H1 (cell line): ENCODE data around the gene PIGA. TPM values are rescaled to one million over a fixed set of nuclear protein-coding genes. Genes with fewer than 3 reads are reported as not detected.

ENCODE experiments used
- CHD7 ChIP-seq: fragments of 300-600 bp; sonication (generic); IDR thresholded peaks from 2 replicates; pipeline ENCODE4 v1.7.1; 2012; ENCODE audit warnings: low read length, moderate library complexity, mild to moderate bottlenecking, inconsistent platforms; ENCODE audit not compliant: insufficient replicate concordance
- EP300 ChIP-seq, 2 experiments: IDR thresholded peaks; 1 replicate in 1 of 2; 2 replicates in 1 of 2; pipeline ENCODE4 v1.6.1; 2011 to 2012; ENCODE audit warnings: low read depth in 2 of 2, low read length in 2 of 2, mild to moderate bottlenecking in 2 of 2, borderline replicate concordance in 1 of 2, inconsistent platforms in 1 of 2, moderate library complexity in 1 of 2
- KDM1A ChIP-seq: fragments of 200-600, 300-600 bp; sonication (generic); IDR thresholded peaks from 2 replicates; pipeline ENCODE4 v1.7.1; 2016; ENCODE audit warnings: mild to moderate bottlenecking, low read length, borderline replicate concordance
- MAX ChIP-seq: IDR thresholded peaks from 2 replicates; pipeline ENCODE4 v1.6.1; 2012; ENCODE audit warnings: inconsistent platforms
- polyA plus RNA-seq, 7 experiments: library from polyadenylated mRNA; depleted of rRNA in 3 of 7; stranded (reverse) in 5 of 7; unstranded in 2 of 7; fragments of >200 nt in 5 of 7; fragments of 200-250 nt in 2 of 7; gene quantifications; 1 replicate in 5 of 7; 2 replicates in 1 of 7; 4 replicates in 1 of 7; pipeline versions ENCODE4 v1.2.1 to v1.2.3, GENCODE V29; 2011 to 2013; ENCODE audit warnings: missing spikeins in 2 of 7, mixed read lengths in 2 of 7
- total RNA-seq: library from RNA; stranded (reverse); fragmentation: NEBNext Ultra II Directional; extraction: Animal tissue kit (Norgen Biotek cat#: 25700); gene quantifications from 2 replicates; pipeline ENCODE4 v1.2.1, GENCODE V29; 2021

PIGA gene
- total and polyA plus RNA-seq, 2 of the 8 experiments (the other 6 are each of a cell fraction or from before 2014, with no cell fraction given): 5.0 to 13.4 TPM

- TF ChIP-seq CHD7: no peak
- no peak for TF ChIP-seq MAX
- TF ChIP-seq EP300 (IDR thresholded peaks at IDR 0.05; ENCODE audit: borderline replicate concordance in 1 of 2, low read depth in 2 of 2, low read length in 2 of 2): no peak
- TF ChIP-seq KDM1A: no peak
Observed at GRCh38 chrX:15315509-15315908, 19.8 kb downstream of the PIGA start, which contains the start of gene ASB11 (continued).
